WTC11 (cell line): ENCODE measurements around the gene GRIN2C. TPM values are rescaled to one million over a fixed set of nuclear protein-coding genes. Genes with fewer than 3 reads are reported as not detected.

ENCODE experiments used
- ATAC-seq: fragments of 200-7000 bp; cut with Tn5 transposase; 2 replicates; pipeline ENCODE4 v1.10.0; 2021; ENCODE audit warnings: mild to moderate bottlenecking, moderate library complexity
- CTCF ChIA-PET: fragments of 300-600 bp; sonication (Branson Sonifier 250); formaldehyde crosslinking; loops from one replicate; lab custom pipeline; 2021; ENCODE audit warnings: antibody characterized with exemption; lab: Charles Lee
- POLR2A ChIA-PET: fragments of 350-600 bp; sonication (Branson Sonifier 250); formaldehyde crosslinking; loops from one replicate; lab custom pipeline; 2021; ENCODE audit warnings: antibody characterized with exemption; lab: Charles Lee
- DNase-seq: peaks from one replicate; pipeline ENCODE4 v3.0.0; 2021; ENCODE audit warnings: low spot score
- H3K27ac Mint-ChIP-seq: 2 replicates; pipeline ENCODE4 v1.8.0; 2021; ENCODE audit warnings: mixed read lengths
- H3K27me3 Mint-ChIP-seq: 2 replicates; pipeline ENCODE4 v1.8.0; 2021; ENCODE audit warnings: low read depth, mild to moderate bottlenecking, moderate library complexity, mixed read lengths
- H3K36me3 Mint-ChIP-seq: 2 replicates; pipeline ENCODE4 v1.8.0; 2021; ENCODE audit warnings: mixed read lengths
- H3K4me1 Mint-ChIP-seq: 2 replicates; pipeline ENCODE4 v1.8.0; 2022; ENCODE audit warnings: mixed read lengths
- H3K4me3 Mint-ChIP-seq: 2 replicates; pipeline ENCODE4 v1.8.0; 2021; ENCODE audit warnings: mild to moderate bottlenecking, moderate library complexity, mixed read lengths
- H3K9me3 Mint-ChIP-seq: 2 replicates; pipeline ENCODE4 v1.8.0; 2021; ENCODE audit warnings: mixed read lengths
- AFF4 ChIP-seq: sonication (generic); formaldehyde crosslinking; IDR thresholded peaks from 2 replicates; pipeline ENCODE4 v1.8.1; 2023; ENCODE audit warnings: mild to moderate bottlenecking, missing genetic modification reagents, borderline replicate concordance
- ERG ChIP-seq: fragments of 250-450 bp; sonication (Bioruptor Pico); IDR thresholded peaks from 2 replicates; pipeline ENCODE4 v1.8.0; 2021; ENCODE audit warnings: mild to moderate bottlenecking
- FOXK1 ChIP-seq: sonication (generic); formaldehyde crosslinking; IDR thresholded peaks from 2 replicates; pipeline ENCODE4 v1.8.0; 2022; ENCODE audit warnings: mild to moderate bottlenecking, moderate library complexity, missing genetic modification reagents
- FOXP1 ChIP-seq: sonication (generic); formaldehyde crosslinking; IDR thresholded peaks from 2 replicates; pipeline ENCODE4 v1.8.0; 2022; ENCODE audit warnings: missing genetic modification reagents, mild to moderate bottlenecking, moderate library complexity, borderline replicate concordance
- GRHL2 ChIP-seq: fragments of 250-450 bp; sonication (Bioruptor Pico); IDR thresholded peaks from 2 replicates; pipeline ENCODE4 v1.8.0; 2022; ENCODE audit warnings: mild to moderate bottlenecking, moderate library complexity; ENCODE audit not compliant: insufficient replicate concordance, severe bottlenecking
- MXD4 ChIP-seq: fragments of 250-450 bp; sonication (Bioruptor Pico); IDR thresholded peaks from 2 replicates; pipeline ENCODE4 v1.8.0; 2021; ENCODE audit warnings: mild to moderate bottlenecking, moderate library complexity, borderline replicate concordance
- NFATC4 ChIP-seq: fragments of 250-450 bp; sonication (Bioruptor Pico); IDR thresholded peaks from 2 replicates; pipeline ENCODE4 v1.9.0; 2021; ENCODE audit warnings: mild to moderate bottlenecking
- NFE2L1 ChIP-seq: sonication (generic); formaldehyde crosslinking; IDR thresholded peaks from 2 replicates; pipeline ENCODE4 v1.8.1; 2023; ENCODE audit warnings: missing genetic modification reagents
- NFYB ChIP-seq: sonication (generic); formaldehyde crosslinking; conservative IDR thresholded peaks from 2 replicates; pipeline ENCODE4 v1.8.0; 2022; ENCODE audit warnings: low read depth, missing genetic modification reagents
- PRDM15 ChIP-seq: sonication (generic); formaldehyde crosslinking; IDR thresholded peaks from 2 replicates; pipeline ENCODE4 v1.8.0; 2022; ENCODE audit warnings: missing genetic modification reagents
- PRRX2 ChIP-seq: fragments of 250-450 bp; sonication (Bioruptor Pico); IDR thresholded peaks from 2 replicates; pipeline ENCODE4 v1.8.0; 2021; ENCODE audit warnings: mild to moderate bottlenecking
- SOX15 ChIP-seq: fragments of 250-450 bp; sonication (Bioruptor Pico); IDR thresholded peaks from 2 replicates; pipeline ENCODE4 v1.9.0; 2021; ENCODE audit warnings: mild to moderate bottlenecking
- TEAD1 ChIP-seq: sonication (generic); formaldehyde crosslinking; IDR thresholded peaks from 2 replicates; pipeline ENCODE4 v1.8.0; 2022; ENCODE audit warnings: mild to moderate bottlenecking, missing genetic modification reagents
- TEAD4 ChIP-seq: sonication (generic); formaldehyde crosslinking; IDR thresholded peaks from 2 replicates; pipeline ENCODE4 v1.8.0; 2022; ENCODE audit warnings: mild to moderate bottlenecking, missing genetic modification reagents
- ZNF317 ChIP-seq: sonication (generic); formaldehyde crosslinking; IDR thresholded peaks from 2 replicates; pipeline ENCODE4 v1.8.1; 2023; ENCODE audit warnings: low read depth, mild to moderate bottlenecking, moderate library complexity, missing genetic modification reagents, borderline replicate concordance
- ZNF396 ChIP-seq: fragments of 250-450 bp; sonication (Bioruptor Pico); IDR thresholded peaks from 2 replicates; pipeline ENCODE4 v1.8.0; 2021; ENCODE audit warnings: mild to moderate bottlenecking, moderate library complexity, borderline replicate concordance
- total RNA-seq: library from RNA; stranded (reverse); gene quantifications from 3 replicates; pipeline ENCODE4 v1.2.3, GENCODE V29; 2021
- TF ChIP-seq, protein P1 (sequence below): fragments of 200-600 bp; IDR thresholded peaks from 2 replicates; pipeline ENCODE4 v1.8.0; 2022; ENCODE audit warnings: antibody characterized with exemption
- TF ChIP-seq, protein P2 (sequence below): fragments of 250-450 bp; sonication (Bioruptor Pico); IDR thresholded peaks from 2 replicates; pipeline ENCODE4 v1.9.0; 2021; ENCODE audit warnings: moderate library complexity, mild to moderate bottlenecking, inconsistent platforms, borderline replicate concordance

Gene GRIN2C
- total RNA-seq, 1 experiment from 2014 or later: 0.31 TPM

- TF ChIP-seq NFYB (CRISPR knock-in tag) (no peak), NFE2L1 (CRISPR knock-in tag) (no peak), PRRX2 (CRISPR knock-in tag) (no peak), ERG (no peak), TEAD1 (no peak), MXD4 (CRISPR knock-in tag) (no peak)
- TF ChIP-seq, protein P1, sequence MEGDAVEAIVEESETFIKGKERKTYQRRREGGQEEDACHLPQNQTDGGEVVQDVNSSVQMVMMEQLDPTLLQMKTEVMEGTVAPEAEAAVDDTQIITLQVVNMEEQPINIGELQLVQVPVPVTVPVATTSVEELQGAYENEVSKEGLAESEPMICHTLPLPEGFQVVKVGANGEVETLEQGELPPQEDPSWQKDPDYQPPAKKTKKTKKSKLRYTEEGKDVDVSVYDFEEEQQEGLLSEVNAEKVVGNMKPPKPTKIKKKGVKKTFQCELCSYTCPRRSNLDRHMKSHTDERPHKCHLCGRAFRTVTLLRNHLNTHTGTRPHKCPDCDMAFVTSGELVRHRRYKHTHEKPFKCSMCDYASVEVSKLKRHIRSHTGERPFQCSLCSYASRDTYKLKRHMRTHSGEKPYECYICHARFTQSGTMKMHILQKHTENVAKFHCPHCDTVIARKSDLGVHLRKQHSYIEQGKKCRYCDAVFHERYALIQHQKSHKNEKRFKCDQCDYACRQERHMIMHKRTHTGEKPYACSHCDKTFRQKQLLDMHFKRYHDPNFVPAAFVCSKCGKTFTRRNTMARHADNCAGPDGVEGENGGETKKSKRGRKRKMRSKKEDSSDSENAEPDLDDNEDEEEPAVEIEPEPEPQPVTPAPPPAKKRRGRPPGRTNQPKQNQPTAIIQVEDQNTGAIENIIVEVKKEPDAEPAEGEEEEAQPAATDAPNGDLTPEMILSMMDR: no peak
Observed at GRCh38 chr17:74875977-74876593, 16.4 kb upstream of the GRIN2C start (continued).

GRCh38 chr17:74875155-74875976 lies 15.7 kb upstream of the GRIN2C start:
- Mint-ChIP-seq H3K4me3 (no peak overlapping the region), H3K27ac (no peak overlapping the region), H3K36me3 (peaks cover 7% of the 10 kb centered on the region), H3K9me3 (no peaks in the 10 kb centered on the region), H3K27me3 (peaks cover 5% of the 10 kb centered on the region), H3K4me1 (peaks cover 22% of the 10 kb centered on the region)
- ChIA-PET POLR2A (no interaction called here), CTCF (interaction anchor here (1.0 to 3.3 kb wide), 4 partner anchors 9 to 86 kb away, joined by 3 to 49 read pairs (median 6); no protein-coding TSS in a partner anchor)
- no peak for TF ChIP-seq SOX15 (CRISPR knock-in tag)
- TF ChIP-seq MXD4 (CRISPR knock-in tag): no peak
- no peak for TF ChIP-seq NFATC4
- no peak for TF ChIP-seq FOXP1
- no peak for TF ChIP-seq TEAD4 (CRISPR knock-in tag)
- no peak for TF ChIP-seq FOXK1 (CRISPR knock-in tag)
- TF ChIP-seq, protein P2, sequence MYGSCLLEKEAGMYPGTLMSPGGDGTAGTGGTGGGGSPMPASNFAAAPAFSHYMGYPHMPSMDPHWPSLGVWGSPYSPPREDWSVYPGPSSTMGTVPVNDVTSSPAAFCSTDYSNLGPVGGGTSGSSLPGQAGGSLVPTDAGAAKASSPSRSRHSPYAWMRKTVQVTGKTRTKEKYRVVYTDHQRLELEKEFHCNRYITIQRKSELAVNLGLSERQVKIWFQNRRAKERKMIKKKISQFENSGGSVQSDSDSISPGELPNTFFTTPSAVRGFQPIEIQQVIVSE (CRISPR knock-in tag): no peak
- no peak for TF ChIP-seq PRDM15 (CRISPR knock-in tag)
- TF ChIP-seq AFF4: no peak
- TF ChIP-seq ZNF317 (CRISPR knock-in tag): no peak
- TF ChIP-seq GRHL2 (CRISPR knock-in tag): no peak
- TF ChIP-seq ZNF396: no peak
- ATAC-seq: no peak
- no peak for DNase-seq
